Neural cell (in vitro differentiated cells): ENCODE results near the gene TP53I3. TPM values are rescaled to one million over a fixed set of nuclear protein-coding genes. Genes with fewer than 3 reads are reported as not detected.
A peak's percentile ranks its signal among the peaks of the same experiment; 100 is the strongest.

Source experiments
- H2AFZ ChIP-seq: fragments of 200-600, 300-800 bp; sonication (generic), shearing (Covaris generic); 2 replicates; pipeline ENCODE4 v1.6.0; 2014; ENCODE audit warnings: low read depth, mild to moderate bottlenecking, antibody characterized with exemption, low read length, moderate library complexity
- H3F3A ChIP-seq: fragments of 200-600 bp; shearing (Covaris generic); 2 replicates; pipeline ENCODE4 v1.6.1; 2016; ENCODE audit warnings: mild to moderate bottlenecking, moderate library complexity, mixed read lengths, antibody characterized with exemption, low read length; ENCODE audit not compliant: insufficient read depth, poor library complexity, severe bottlenecking
- H3K27ac ChIP-seq: fragments of 200-600, 300-800 bp; sonication (generic), shearing (Covaris generic); 2 replicates; pipeline ENCODE4 v1.5.1; 2014; ENCODE audit warnings: mild to moderate bottlenecking, low read length, moderate library complexity
- H3K27me3 ChIP-seq: fragments of 300-800, 200-600 bp; sonication (generic), shearing (Covaris generic); 2 replicates; pipeline ENCODE4 v1.6.0; 2014; ENCODE audit warnings: mild to moderate bottlenecking, low read depth, low read length, moderate library complexity; ENCODE audit not compliant: insufficient read depth
- H3K36me3 ChIP-seq: fragments of 300-800, 200-600 bp; sonication (generic), shearing (Covaris generic); 2 replicates; pipeline ENCODE4 v1.5.1; 2014; ENCODE audit warnings: mild to moderate bottlenecking, antibody characterized with exemption, low read length, moderate library complexity; ENCODE audit not compliant: insufficient read depth
- H3K4me2 ChIP-seq: fragments of 300-800, 200-600 bp; sonication (generic), shearing (Covaris generic); 2 replicates; pipeline ENCODE4 v1.6.0; 2014; ENCODE audit warnings: mild to moderate bottlenecking, low read length
- H3K4me3 ChIP-seq: fragments of 300-800, 200-600 bp; sonication (generic), shearing (Covaris generic); 2 replicates; pipeline ENCODE4 v1.5.1; 2014; ENCODE audit warnings: mild to moderate bottlenecking, low read length, moderate library complexity
- H3K79me2 ChIP-seq: fragments of 200-600 bp; shearing (Covaris generic); replicated peaks from 2 replicates; pipeline ENCODE4 v1.6.0; 2014; ENCODE audit warnings: mild to moderate bottlenecking, low read length, moderate library complexity; ENCODE audit not compliant: insufficient read depth
- H3K9ac ChIP-seq: fragments of 300-800, 200-600 bp; sonication (generic), shearing (Covaris generic); 2 replicates; pipeline ENCODE4 v1.6.1; 2016; ENCODE audit warnings: mild to moderate bottlenecking, low read length, mixed read lengths
- H3K9me2 ChIP-seq: fragments of 200-600 bp; shearing (Covaris generic); 2 replicates; pipeline ENCODE4 v1.6.1; 2016; ENCODE audit warnings: mild to moderate bottlenecking, low read length, mixed read lengths; ENCODE audit not compliant: insufficient read depth
- H3K9me3 ChIP-seq: fragments of 200-600, 300-800 bp; sonication (generic), shearing (Covaris generic); 2 replicates; pipeline ENCODE4 v1.6.1; 2016; ENCODE audit warnings: mild to moderate bottlenecking, mixed run types, low read length, moderate library complexity, mixed read lengths
- H4K20me1 ChIP-seq: fragments of 200-600 bp; shearing (Covaris generic); 2 replicates; pipeline ENCODE4 v1.6.1; 2016; ENCODE audit warnings: mild to moderate bottlenecking, mixed run types; ENCODE audit not compliant: insufficient read depth
- EP300 ChIP-seq: fragments of 450-650 bp; conservative IDR thresholded peaks from 2 replicates; pipeline ENCODE4 v1.6.1; 2014; ENCODE audit warnings: antibody characterized with exemption, mild to moderate bottlenecking, moderate library complexity; ENCODE audit not compliant: poor library complexity, severe bottlenecking
- EZH2 ChIP-seq: fragments of 200-600, 300-800 bp; shearing (Covaris generic), sonication (generic); IDR thresholded peaks from 2 replicates; pipeline ENCODE4 v1.6.1; 2014; ENCODE audit warnings: antibody characterized with exemption, low read length, borderline replicate concordance, mild to moderate bottlenecking; ENCODE audit not compliant: insufficient read depth, poor library complexity, severe bottlenecking
- MXI1 ChIP-seq: fragments of 450-650 bp; conservative IDR thresholded peaks from 2 replicates; pipeline ENCODE4 v1.6.1; 2014; ENCODE audit warnings: antibody characterized with exemption, mild to moderate bottlenecking; ENCODE audit not compliant: poor library complexity, severe bottlenecking
- POLR2AphosphoS5 ChIP-seq: IDR thresholded peaks from 2 replicates; pipeline ENCODE4 v1.6.1; 2012
- RAD21 ChIP-seq: fragments of 450-650 bp; conservative IDR thresholded peaks from 2 replicates; pipeline ENCODE4 v1.6.1; 2014; ENCODE audit warnings: antibody characterized with exemption, mild to moderate bottlenecking, moderate library complexity
- SMC3 ChIP-seq: fragments of 450-650 bp; conservative IDR thresholded peaks from 2 replicates; pipeline ENCODE4 v1.6.1; 2014; ENCODE audit warnings: antibody characterized with exemption, mild to moderate bottlenecking, moderate library complexity; ENCODE audit not compliant: poor library complexity
- TAF1 ChIP-seq: IDR thresholded peaks from 2 replicates; pipeline ENCODE4 v1.6.1; 2012; ENCODE audit warnings: low read depth
- polyA plus RNA-seq: library from polyadenylated mRNA; depleted of rRNA; stranded (reverse); fragments of >200 nt; gene quantifications from 2 replicates; pipeline ENCODE4 v1.2.3, GENCODE V29; 2014
- TF ChIP-seq, protein P1 (sequence below): fragments of 450-650 bp; IDR thresholded peaks from 2 replicates; pipeline ENCODE4 v1.5.1; 2014; ENCODE audit warnings: antibody characterized with exemption, mild to moderate bottlenecking, moderate library complexity; ENCODE audit not compliant: poor library complexity, severe bottlenecking
- TF ChIP-seq, protein P2 (sequence below): IDR thresholded peaks from 2 replicates; pipeline ENCODE4 v1.6.1; 2012; ENCODE audit warnings: borderline replicate concordance

Gene TP53I3
- polyA plus RNA-seq, 1 donor from 2014 or later: 1.8 TPM

DNA sequence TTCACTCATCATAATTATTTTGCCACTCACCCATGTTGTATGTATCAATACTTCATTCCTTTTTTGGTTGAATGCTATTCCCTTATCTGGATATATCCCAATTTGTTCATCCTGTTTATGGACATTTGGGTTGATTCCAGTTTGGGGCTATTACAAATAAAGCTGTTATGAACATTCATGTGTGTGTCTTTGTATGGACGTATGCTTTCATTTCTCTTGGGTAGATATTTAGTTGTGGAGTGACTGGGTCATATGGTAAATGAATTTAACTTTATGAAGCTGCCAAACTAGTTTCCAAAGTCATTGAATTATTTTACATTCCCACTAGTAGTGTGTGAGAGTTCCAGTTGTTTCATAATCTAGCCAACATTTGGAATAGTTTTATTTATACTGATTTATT, 41.3 kb upstream of the TP53I3 start:
- no peaks in the 10 kb centered on the region for H3K9me2 ChIP-seq
- H3K27me3 ChIP-seq: no peaks in the 10 kb centered on the region
- no peaks in the 10 kb centered on the region for H3K9me3 ChIP-seq
- H3K4me3 ChIP-seq: no peak overlapping the region
- H3K36me3 ChIP-seq: no peaks in the 10 kb centered on the region
- H2AFZ ChIP-seq: no peak overlapping the region
- no peak overlapping the region for H3K27ac ChIP-seq
- no peak overlapping the region for H3K9ac ChIP-seq
- TF ChIP-seq, protein P1, sequence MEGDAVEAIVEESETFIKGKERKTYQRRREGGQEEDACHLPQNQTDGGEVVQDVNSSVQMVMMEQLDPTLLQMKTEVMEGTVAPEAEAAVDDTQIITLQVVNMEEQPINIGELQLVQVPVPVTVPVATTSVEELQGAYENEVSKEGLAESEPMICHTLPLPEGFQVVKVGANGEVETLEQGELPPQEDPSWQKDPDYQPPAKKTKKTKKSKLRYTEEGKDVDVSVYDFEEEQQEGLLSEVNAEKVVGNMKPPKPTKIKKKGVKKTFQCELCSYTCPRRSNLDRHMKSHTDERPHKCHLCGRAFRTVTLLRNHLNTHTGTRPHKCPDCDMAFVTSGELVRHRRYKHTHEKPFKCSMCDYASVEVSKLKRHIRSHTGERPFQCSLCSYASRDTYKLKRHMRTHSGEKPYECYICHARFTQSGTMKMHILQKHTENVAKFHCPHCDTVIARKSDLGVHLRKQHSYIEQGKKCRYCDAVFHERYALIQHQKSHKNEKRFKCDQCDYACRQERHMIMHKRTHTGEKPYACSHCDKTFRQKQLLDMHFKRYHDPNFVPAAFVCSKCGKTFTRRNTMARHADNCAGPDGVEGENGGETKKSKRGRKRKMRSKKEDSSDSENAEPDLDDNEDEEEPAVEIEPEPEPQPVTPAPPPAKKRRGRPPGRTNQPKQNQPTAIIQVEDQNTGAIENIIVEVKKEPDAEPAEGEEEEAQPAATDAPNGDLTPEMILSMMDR: no peak
- no peak for TF ChIP-seq SMC3
- no peaks in the 10 kb centered on the region for H4K20me1 ChIP-seq
- H3F3A ChIP-seq: no peaks in the 10 kb centered on the region
- H3K79me2 ChIP-seq: no peaks in the 10 kb centered on the region
- no peak overlapping the region for H3K4me2 ChIP-seq

GRCh38 chr2:24123922-24124580, 39.4 kb upstream of the TP53I3 start:
- Histone ChIP-seq H2AFZ (no peak overlapping the region), H4K20me1 (no peaks in the 10 kb centered on the region), H3K36me3 (no peaks in the 10 kb centered on the region), H3F3A (no peaks in the 10 kb centered on the region), H3K9ac (peak overlapping the region; percentile 52), H3K4me3 (peak overlapping the region; percentile 64), H3K9me2 (no peaks in the 10 kb centered on the region), H3K27me3 (no peaks in the 10 kb centered on the region), H3K79me2 (no peaks in the 10 kb centered on the region), H3K27ac (no peak overlapping the region), H3K4me2 (no peak overlapping the region), H3K9me3 (no peaks in the 10 kb centered on the region)
- TF ChIP-seq EP300: no peak
- TF ChIP-seq SMC3: no peak
- no peak for TF ChIP-seq EZH2
- no peak for TF ChIP-seq MXI1
- TF ChIP-seq, protein P1: no peak

DNA sequence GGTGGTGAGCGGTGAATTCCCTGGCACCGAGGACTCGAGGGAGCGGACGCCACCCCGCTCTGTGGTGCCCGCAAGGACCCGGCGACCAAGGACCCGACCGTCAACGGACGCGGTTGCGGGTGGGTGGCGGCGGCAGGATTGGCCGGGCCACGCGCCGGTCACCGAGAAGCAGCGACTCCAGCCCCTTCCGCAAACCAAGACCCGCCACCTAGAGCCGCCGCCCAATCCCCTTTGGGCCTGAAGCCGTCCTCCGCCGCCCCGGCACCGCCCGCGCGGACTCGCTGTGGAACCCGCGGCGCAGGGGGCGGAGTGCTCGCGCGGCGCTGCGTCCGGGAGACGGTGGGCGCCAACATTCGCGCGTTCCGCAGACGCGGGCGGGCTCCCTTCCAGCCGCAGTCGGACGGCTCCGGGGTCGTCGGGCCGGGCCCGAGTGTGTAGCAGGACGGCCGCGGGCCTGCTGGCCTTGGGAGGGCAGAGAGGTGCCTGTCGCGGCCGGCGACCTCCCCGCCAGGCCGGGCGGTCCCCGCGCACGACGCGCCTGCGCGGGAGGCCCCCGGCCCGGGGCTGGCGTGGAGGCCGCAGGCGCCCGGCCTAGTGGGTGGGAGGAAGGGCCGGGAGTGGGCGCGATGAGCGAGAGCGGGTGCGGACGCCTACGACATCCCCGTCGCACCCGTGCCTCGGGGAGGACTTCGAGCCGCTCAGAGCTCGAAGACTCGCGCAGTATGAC, 38.7 kb upstream of the TP53I3 start, which contains the start of the genes FAM228B and PFN4:
TSS of gene FAM228B (plus strand) at position 275 of the 727 bp plus-strand sequence. CDS start 893 bp downstream, outside the sequence.
TSS of gene PFN4 (minus strand) at position 140 of the 727 bp plus-strand sequence. CDS start 799 bp downstream, outside the sequence.
- TF ChIP-seq, protein P2, sequence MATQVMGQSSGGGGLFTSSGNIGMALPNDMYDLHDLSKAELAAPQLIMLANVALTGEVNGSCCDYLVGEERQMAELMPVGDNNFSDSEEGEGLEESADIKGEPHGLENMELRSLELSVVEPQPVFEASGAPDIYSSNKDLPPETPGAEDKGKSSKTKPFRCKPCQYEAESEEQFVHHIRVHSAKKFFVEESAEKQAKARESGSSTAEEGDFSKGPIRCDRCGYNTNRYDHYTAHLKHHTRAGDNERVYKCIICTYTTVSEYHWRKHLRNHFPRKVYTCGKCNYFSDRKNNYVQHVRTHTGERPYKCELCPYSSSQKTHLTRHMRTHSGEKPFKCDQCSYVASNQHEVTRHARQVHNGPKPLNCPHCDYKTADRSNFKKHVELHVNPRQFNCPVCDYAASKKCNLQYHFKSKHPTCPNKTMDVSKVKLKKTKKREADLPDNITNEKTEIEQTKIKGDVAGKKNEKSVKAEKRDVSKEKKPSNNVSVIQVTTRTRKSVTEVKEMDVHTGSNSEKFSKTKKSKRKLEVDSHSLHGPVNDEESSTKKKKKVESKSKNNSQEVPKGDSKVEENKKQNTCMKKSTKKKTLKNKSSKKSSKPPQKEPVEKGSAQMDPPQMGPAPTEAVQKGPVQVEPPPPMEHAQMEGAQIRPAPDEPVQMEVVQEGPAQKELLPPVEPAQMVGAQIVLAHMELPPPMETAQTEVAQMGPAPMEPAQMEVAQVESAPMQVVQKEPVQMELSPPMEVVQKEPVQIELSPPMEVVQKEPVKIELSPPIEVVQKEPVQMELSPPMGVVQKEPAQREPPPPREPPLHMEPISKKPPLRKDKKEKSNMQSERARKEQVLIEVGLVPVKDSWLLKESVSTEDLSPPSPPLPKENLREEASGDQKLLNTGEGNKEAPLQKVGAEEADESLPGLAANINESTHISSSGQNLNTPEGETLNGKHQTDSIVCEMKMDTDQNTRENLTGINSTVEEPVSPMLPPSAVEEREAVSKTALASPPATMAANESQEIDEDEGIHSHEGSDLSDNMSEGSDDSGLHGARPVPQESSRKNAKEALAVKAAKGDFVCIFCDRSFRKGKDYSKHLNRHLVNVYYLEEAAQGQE: no peak
- no peak for TF ChIP-seq EZH2
- no peak for TF ChIP-seq MXI1
- no peak for TF ChIP-seq TAF1
- no peak for TF ChIP-seq RAD21
- TF ChIP-seq SMC3: no peak
- no peak for TF ChIP-seq EP300
- TF ChIP-seq POLR2AphosphoS5: peak; percentile 24
- Histone ChIP-seq H3K9me3 (no peaks in the 10 kb centered on the region), H4K20me1 (no peaks in the 10 kb centered on the region), H3K27me3 (no peaks in the 10 kb centered on the region), H3F3A (no peaks in the 10 kb centered on the region), H3K27ac (no peak within 1 kb of the TSS), H3K4me3 (peak within 1 kb of the TSS; percentile 64), H3K9me2 (no peaks in the 10 kb centered on the region), H3K4me2 (no peak within 1 kb of the TSS), H3K9ac (peak within 1 kb of the TSS; percentile 52), H3K36me3 (no peaks in the 10 kb centered on the region), H2AFZ (no peak within 1 kb of the TSS), H3K79me2 (no peaks in the 10 kb centered on the region)
